ENCODE results near the gene IL9.

GRCh38 chr5:135842737-135843136, 52.9 kb downstream of the IL9 start:
- TF ChIP-seq JUND (IDR thresholded peaks at IDR 0.05; ENCODE audit: low read depth, low read length) (no peak), ETV6 (conservative IDR thresholded peaks at IDR 0.05 in 1 of 2, IDR thresholded peaks at IDR 0.05 in 1 of 2; ENCODE audit: borderline replicate concordance in 1 of 2, low read depth in 1 of 2) (no peak), CTCF (IDR thresholded peaks at IDR 0.05 in 2 of 3, conservative IDR thresholded peaks at IDR 0.05 in 1 of 3; ENCODE audit: control insufficient read depth in 2 of 3, extremely low read depth in 1 of 3, insufficient read depth in 1 of 3, low read depth in 3 of 3, low read length in 3 of 3) (no peak)
